HG02763 (cell line): ENCODE measurements around the gene ETV6.

Experiments used
- ATAC-seq: cut with Tn5 transposase; IDR thresholded peaks from one replicate; pipeline ENCODE4 v1.9.1; 2021; ENCODE audit warnings: mild to moderate bottlenecking, moderate library complexity; ENCODE audit not compliant: unreplicated experiment

Gene ETV6

DNA sequence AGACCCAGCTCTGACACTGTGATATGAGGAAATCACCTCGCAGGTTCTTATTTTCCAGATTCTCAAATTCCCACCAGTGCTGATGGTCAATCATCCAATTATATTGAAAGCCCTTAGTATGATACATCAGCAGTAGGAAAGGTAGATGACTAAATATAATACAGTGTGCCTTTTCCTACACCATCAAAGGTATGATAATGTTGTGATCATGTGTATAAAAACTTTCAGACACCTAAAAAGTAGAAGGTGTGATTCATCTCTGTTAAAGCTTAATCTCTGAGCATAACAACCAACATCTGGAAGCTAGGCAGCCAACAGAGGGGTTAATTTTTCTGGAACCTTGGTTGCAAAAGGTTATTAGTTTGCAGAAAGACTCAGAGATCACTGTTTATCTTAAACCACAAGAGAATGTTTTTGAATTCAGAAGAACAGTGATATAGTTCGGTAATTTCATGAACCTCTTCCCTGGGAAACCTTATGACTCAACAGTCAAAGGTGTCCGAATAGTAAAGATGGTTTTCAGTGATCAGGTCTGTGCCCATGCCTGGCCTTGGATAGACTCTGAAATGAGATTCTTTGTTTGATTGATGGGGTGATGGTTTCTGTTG is 122.5 kb downstream of the ETV6 start:
- no peak for ATAC-seq

DNA sequence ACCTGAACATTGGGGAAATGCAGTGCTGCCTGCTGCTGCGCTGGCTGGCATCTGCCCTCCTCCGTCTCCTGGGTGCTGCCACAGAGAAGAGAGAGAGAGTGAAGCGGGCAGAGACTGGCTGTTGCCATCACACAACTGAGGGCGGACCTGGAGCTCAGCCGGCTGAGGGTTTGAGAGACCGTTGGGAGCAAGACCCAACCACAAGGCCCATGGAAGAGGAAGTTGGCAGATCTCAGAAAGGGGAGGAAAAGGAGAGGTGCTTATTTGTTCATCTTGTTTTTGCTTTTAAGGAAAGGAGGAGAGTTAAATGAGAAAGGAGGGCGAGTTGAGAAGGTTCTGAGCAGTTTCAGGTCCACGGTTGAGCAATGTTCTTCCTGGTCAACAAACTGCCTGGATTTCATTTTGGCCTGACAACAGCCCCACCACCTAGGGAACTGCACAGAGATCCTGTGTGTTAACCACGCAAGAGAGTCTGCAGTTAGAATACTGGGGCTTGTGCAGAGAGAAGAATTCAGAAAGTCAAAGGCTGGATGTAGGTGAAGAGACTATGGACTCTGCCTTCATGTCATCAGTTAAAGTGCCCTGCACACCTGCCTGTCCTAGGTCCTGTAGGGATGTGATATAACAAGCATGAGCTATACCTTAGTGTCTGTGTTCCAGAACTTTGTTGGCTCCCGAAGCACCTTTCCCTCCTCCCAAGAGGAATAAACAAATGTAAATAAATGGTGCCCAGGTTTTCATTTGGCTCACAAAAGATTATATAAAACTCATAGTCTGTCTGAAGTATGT is 124.6 kb downstream of the ETV6 start:
- no peak for ATAC-seq

DNA sequence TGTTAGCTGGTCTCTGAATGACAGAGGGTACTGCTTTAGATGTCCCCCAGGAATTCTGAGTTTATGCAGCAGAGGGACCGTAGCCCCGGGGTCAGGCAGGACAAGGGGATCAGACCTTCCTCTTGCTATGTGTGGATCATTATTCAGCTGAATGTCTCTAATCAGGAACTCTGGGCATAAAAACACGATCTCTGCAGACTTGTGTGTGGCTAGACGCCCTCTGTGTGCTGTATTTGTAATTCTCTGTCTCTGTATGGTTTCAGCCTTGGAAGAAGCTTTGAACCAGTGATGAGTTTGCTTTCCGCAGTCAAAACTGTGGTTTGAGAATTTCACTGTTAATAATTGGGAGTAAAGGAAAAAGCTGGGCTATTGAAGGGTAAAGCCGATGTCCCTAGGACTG is 125.3 kb downstream of the ETV6 start:
- ATAC-seq = no peak

DNA sequence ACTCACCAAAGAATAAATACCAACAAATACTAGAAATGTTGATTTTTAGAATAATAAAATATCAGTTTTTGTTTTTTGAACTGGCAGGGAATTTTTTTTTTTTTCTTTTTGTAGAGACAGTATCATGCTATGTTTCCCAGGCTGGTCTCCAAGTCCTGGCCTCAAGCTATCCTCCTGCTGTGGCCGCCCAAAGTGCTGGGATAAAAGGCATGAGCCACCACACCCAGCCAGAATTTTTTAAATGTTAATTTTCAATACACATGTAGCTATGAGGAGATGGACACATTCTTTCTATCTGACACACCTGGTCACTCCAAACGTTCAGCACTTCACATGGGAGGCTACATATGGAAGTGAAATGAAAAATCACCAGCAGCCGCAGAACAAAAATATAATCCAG is 126.8 kb downstream of the ETV6 start:
- no peak for ATAC-seq

DNA sequence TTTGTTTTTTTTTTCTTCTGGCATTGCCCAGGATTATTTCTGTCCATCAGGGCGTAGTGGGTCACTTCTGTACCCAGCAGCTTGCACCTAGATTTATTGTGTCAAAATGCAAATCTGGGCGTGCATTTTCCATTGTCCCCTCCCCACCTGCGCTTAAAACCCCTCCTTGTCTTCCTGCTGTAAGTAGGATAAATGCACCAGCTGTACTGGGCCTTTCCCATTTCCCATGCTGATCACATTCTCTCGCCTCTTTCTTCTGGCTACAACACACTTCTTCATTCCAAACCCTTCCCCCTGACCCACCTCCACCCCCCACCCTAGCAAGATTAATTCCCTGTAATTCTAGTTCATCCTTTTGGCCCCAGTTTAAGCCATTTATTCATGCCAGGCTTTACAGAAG is 128.0 kb downstream of the ETV6 start:
- no peak for ATAC-seq

DNA sequence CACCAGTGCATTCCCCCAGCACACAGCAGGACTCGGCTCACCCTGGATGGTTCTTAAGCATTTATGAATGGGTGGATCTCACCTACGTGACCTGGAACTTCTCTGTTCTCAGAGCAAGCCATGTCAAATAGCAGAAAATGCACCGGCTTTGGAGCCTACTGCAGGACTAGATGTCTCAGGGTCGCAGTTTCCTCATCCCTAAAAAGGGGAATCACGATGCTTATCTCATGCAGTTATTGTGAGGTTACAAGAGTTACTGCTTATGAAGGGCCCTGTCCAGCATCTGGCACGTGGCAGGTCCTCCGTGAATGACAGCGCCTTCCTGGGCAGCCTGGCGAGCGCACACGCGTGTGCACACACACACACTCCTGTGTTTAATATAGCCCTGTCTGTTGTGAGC is 128.5 kb downstream of the ETV6 start:
- no peak for ATAC-seq

DNA sequence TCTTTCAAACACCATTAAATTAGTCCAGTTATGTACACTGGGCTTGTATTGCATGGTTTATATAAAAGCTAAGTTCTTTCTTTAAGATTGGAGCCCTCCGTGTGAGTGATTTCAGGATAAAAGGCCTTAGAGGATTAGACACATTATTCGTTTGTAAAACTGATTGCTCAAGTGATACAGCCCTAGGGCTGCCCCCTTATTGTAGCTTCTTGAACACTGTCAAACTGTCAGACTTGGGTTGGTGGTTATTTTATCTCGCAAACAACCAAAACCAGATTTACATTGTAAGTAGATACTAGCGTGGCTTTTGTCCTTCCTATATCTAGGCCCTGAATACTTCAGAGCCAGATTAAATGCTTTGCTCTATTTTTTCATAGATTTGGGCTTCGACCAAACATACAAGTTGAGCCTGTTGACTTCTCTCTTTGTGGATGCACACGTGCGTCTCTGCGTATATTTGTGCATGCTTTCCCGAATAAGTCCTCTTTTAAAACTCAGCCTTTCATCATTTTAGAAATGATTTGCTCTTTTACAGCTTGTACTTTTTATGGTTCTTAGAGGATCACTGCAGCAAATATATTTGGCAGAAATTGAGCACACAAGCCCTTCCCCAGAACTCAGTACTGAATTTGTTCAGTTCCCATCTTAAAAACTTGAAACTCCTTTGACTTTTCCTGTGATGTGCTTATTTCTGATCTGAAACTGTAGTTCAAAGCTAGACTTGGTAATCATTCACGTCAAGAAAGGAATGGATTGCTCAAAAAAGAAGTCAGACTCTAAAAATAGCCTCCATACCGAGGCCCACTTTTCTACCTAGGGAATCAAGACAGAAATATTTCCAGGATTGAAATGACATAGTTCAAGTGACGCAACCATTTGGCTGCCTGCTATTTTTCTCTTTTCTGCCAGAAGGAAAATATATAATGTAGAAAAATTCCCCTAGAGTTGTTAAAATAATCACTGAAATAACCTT is 129.5 kb downstream of the ETV6 start:
- ATAC-seq = no peak

DNA sequence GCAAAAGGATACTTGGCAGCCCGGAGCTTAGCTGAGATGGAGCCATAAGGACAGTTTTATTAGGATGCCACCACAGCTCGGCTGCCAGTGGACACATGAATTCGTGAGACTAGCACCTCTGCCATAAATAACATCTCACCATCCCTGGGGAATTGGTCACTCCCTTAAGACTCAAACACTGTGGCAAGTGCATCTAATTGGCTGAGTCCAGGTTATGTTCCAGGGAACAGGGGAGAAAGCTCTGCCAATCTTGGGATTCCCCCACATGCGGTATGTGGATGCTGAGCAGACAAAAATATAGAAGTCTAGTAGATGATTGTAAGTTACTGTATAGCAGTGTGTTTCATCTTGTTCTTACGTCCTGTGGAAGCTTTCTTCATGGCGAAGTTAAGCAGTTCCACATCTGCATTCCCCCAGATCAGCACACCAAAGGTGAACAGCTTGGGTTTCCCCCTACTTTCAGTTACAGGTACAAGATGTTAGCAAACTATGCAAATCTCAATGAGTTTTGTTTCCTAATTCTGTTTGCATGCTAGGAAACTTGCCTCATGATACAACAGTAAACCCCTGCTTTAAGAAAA is 131.1 kb downstream of the ETV6 start:
- peak; percentile 82 for ATAC-seq

DNA sequence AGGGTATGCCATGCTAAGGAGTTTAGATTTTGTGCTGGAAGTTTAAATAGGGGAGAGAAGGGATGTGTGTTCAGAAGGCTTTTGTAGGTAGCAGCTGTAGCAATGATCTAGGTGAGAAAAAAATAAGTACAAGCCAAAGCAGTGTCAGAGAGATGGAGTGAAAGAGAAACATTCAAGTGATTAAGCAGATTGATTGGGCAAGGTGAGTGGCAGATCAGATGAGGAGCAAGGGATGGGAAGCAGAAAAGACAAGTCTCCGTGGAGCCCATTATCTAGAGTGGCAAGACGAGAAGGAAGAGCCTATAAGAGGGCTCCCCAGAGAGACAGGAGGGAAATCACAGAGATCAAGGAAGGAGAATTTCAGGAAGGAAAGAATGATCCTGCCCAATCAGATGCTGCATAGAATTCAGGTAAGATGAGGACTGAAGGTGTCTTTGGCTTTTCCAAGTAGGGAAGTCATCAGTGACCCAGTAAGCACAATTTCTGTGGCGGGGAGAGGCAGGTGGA is 133.5 kb downstream of the ETV6 start:
- ATAC-seq = no peak

DNA sequence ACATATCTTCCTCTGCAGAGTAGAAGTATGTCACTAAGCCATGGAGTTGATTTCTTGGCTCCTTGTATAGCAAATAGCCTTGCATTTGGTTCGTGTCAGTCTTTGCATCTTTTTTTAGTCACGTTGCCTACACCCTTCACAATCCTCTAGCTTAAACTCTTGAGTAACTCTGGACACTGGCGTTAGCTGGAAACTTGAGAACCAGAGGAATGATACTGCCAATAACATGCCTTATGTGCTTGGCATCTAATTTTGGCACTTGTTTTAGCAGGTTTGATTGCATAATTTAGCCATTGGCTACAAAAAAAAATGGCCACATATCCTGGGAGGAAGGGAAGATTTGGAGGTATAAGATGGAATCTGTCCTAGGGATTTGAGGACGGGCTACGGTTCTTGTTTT is 136.2 kb downstream of the ETV6 start:
- ATAC-seq = no peak

DNA sequence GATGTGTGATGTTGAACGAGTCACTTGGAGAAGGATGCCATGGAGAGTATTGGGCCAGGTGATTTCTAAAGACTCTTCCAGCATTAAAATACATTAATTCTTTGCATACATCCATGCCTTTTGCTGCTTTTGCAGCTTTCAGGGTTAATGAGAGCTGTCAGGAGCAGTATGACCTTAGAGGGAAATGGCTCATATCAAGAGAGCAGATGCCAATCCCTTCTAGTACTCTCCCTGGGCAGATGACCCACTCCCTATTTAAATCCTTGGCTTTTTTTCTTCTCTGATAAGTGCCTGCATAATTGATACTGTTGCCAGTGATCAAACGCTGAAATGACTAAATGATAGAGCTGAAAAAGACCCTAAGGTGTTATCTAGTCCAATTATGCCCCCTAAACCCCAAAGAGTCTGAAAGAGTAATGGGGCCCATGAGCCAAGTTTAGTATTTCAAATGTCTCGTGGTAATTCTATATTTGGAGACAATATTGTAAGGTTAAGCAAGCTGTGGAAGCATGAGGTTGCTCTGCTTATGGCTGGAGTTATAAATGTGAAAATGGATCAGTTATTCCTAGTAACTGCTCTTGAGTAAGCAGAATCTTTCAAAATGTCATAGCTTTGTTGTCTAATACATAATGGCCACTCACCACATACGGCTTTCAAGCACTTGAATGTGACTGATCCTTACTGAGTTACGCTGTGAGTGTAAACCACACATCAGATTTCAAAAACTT is 137.3 kb downstream of the ETV6 start:
- no peak for ATAC-seq

DNA sequence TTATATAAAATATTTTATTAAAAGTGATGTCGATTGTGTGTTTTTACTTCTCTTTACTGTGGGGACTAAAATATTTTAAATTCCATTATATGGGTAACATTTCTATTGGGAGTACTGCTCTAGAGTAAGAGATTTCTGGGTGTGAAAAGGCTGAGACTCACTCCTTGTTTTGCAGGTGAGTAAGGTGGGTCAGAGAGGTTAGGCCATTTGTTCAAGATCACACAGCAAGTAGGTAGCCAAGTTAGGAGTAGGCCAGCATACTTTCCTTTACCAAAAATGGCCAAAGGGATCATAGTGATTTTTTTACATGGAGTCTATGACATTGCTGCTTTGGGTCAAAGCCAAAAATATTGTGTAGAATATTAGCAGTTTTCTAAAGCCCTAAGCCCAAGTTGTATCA is 138.0 kb downstream of the ETV6 start:
- ATAC-seq = no peak

DNA sequence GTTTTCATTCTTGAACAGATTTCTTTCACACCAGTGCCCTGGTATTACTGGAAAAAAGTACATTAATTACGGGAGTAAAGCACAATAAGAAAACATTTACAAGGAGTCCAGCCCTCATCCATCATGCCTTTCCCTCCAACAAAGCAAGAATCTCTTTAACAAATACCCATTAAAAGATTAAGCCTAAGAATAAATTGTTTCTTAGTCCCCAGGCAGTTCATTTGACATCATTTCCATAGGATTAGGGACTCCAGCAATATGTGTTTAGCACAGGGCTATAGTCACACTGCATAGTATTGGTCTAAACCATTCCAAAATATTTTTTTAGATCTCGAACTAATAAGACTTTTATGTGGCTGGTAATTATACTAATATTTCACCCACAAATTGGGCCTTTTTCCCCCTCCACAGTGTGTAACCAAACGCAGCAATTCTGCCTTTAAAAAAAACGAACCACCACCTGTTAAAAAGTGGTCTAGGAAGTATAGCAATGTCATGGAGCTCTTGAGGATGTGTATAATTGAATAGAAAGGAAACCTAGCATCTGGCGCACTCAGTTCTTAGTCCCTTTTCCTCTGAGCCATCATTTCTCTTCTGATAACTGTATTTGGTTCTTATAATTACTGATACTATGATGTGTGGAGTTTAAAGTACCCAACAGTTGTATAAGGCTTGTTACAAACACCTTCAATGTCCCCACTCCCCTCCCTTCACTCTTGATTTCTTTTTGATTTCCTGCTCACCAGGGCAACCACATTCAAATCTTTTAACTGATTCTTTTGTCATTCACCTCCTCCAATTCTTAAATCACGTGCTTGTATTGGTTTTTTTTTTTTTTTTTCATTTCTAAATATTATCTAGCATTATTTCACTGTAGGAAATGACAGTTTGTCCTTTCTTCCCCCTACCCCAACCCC is 138.7 kb downstream of the ETV6 start:
- no peak for ATAC-seq

DNA sequence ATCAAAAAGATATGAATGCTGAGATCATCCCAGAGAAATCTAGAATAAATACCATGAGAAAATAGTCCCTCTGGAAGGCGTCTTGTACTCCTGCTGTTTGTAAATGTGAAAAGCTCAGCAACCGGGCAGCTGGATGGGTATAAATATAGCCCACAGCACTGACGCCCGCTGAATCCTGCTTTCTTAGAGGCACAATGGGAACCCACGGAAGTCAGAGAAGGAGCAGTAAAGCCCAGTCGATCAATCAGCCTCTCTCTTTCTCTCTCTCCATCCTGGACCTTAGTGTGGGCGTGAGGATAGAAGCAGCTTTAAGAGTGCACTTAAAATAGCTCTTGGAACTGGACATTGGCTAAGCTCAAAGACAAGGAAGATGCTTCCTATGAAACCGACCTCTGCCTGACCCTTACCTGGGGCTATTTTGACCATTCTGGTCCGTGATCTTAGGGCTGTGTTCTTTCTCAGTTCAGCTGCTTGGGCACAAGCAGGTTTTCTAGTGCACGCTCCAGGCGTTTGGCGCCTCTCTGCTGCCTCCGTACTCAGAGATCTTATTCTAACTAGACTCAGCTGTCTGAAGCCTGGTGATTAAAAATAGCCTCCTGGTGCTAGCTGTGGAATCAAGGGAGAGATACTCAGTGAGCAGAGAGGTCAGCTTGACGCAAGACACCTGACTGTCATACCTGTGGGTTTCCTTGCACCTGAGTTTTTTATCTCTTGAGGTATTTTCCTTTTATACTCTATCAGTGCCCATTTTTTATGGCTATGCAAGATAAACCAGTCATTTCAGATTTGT is 144.6 kb downstream of the ETV6 start:
- ATAC-seq = no peak

DNA sequence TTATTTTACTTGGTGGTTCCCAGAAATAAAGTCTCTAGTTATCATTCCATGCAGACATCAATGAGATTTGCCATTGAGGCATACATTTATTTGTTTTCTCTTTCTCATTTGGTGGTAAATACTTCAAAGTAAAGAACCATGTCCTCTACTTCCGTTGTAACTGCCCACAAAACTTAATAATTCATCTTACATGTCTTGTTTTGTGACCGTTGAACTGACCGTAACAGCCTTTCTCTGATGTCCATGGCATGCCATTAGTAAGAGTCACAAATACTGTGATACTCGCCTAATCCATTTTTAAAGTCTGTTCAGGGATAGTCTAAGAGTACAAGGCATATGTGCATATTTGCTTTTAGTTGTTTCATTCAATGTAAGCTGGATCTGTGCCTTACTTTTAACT is 145.3 kb downstream of the ETV6 start:
- no peak for ATAC-seq

DNA sequence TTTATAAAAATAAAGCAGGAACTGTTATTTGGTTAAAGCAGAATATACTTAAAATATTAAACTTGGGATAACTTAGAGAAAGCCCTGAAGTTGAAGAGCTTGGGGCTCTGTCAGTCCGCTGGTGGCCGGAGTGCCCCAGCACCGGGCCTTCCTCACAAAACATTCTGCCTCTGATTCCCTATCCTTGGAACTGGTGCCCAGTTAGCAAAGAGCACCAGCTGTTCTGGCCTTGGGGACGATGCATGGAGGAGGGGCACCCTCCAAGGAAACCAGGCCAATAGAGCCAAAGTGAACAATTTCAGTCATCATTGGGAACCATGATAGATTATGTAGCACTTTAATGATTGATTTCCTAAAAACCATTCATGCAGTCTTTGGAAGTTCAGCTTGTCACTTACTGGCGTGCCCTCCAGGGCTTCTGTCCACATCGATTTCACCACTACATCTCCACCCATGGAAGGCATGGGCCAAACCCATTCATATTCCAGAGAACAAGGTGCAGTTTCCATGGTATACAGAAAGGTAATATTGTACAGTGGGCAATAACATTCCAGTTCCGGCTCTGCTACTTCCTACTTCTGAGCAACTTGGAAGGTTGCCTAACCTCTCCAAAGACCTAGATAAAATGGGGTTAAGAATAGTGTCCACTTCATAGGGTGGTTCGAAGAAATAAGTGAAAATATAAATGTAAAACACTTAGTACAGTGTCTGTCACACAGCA is 145.9 kb downstream of the ETV6 start:
- ATAC-seq = no peak

DNA sequence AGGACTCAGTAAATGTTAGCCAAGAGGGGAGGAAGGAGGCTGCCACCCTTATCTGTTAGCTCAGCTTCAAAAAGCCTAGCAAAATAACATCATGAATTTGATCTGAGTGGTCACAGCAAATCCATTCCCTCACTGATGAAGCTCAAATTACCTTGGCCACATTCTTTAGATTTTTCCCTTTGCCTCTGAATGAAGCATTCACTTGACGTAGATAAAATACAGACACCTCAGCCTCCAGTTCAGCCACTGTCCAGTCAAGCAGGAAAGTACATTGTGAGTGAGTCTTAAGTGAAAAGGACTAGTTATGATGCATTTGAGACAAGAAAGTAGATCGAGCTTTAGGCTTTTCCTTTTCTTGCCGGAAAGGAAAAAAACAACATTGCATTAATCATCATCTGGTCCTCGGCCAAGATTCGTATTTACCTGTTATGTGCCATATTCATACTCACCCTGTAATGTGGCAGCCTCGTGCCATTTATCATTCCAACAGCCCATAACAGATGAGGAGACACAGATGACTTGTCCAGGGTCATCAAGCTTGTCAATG is 146.5 kb downstream of the ETV6 start:
- ATAC-seq = no peak
